Fibroblast of the conjunctiva (primary cell): Measurements from ENCODE around the gene CDC5L.
"Not testable (repeated sequence)": the region's sequence is repeated elsewhere in the genome, so short reads cannot be mapped to it uniquely, and the experiment has no call there.

Source experiments
- DNase-seq: peaks from one replicate; pipeline ENCODE4 v3.0.0-alpha.2; 2010; ENCODE audit warnings: low read depth

The CDC5L gene

GRCh38 chr6:44415449-44415848, 27.9 kb downstream of the CDC5L start:
- DNase-seq: no peak

GRCh38 chr6:44415873-44416502, 28.5 kb downstream of the CDC5L start:
- no peak for DNase-seq

DNA sequence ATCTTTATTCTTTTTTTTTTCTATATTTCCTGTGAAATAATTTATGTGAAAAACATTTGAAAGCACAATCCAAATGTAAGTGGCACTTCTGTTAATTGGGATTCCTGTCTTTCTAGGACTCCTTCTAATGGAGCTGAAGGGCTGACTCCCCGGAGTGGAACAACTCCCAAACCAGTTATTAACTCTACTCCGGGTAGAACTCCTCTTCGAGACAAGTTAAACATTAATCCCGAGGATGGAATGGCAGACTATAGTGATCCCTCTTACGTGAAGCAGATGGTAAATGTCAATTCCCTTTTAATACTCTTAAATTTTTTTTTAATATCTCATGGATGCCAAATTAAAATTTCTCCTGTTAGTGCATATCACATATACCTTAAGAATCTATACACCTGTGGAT, 35.0 kb downstream of the CDC5L start:
- no peak for DNase-seq

GRCh38 chr6:44423306-44423705, 35.8 kb downstream of the CDC5L start:
- no peak for DNase-seq

- no peak for DNase-seq
Observed at GRCh38 chr6:44425951-44426350, 38.4 kb downstream of the CDC5L start.

DNA sequence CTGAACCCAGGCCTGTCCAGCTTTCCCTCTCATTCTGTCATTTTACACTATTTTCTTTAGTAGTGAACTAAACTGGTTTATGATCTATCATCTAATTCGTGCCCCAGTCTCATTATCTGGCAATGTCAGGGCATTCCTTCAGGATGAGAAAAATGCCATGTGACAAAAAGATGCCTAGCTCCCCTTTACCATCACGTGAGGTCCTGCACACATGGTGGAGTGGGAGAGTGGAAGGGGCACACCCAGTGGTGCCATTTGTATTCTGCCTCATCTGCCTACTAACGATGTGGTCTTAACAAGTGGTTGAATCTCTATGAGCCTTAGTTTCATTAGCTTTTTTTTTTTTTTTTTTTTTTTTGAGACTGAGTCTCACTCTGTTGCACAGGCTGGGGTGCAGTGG, 41.2 kb downstream of the CDC5L start:
- no peak for DNase-seq

DNA sequence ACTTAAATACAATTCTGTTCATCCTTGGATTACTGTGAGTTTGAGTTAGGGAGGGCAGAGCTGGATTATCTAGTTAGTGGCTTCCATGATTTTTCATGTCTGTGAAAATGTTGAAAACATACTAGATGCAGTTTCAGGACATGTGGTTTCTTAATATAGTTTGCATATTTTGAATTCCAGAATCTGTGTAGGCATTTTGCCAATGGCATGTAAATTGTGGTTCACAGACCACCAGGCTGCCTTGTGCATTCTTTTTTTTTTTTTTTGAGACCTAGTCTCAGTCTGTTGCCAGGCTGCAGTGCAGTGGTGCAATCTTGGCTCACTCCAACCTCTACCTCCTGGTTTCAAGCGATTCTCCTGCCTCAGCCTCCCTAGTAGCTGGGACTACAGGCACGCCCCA, 42.8 kb downstream of the CDC5L start:
- DNase-seq: no peak

DNA sequence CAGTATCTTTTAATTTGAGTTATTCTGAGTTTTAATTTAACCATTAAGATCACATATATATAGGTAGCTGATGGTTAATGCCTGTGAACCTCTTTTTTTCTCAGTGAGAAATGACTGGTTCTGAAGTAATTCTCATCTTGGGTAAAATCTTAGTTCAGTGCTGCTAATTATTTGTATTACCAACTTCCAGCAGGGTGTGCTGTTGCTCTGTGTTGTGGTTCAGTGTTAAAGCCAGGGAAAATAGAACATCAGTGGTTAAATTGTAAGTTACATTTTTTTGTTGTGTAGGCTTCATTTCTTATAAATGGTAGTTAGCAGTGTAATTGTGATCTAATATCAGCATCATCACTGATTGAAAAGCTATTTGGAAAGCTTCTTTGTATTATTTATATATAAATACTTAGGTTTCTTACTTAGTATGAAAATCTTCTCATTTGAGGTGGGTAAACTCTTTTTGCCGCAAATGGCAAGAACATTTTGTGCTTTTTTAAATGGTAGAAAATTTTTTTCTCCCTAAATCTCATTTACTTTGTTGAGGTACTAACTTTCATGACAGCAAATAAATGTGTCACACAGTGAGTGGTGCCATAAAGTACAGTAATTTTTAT, 43.7 kb downstream of the CDC5L start:
- peak; percentile 67 for DNase-seq

DNA sequence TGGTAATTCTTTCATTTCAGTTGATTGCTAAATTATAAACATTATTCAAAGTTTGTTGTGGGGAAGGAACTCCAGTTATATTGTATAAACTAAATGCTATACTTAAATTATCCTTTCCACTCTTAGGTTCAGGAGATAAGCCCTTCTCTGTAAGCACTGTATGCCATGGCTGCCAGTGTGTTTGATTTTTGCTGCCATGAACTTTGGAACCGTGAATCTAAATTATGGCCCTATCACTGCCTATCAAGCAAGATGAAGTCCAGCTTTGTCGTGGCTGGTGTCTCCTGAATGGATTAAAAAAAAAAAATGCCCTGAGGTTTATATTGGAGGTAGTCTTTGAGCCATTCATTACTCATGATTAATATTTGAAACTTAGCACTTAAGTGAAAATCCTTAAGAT, 44.7 kb downstream of the CDC5L start:
- DNase-seq: no peak

- DNase-seq: no peak
Observed at GRCh38 chr6:44432726-44433125, 45.2 kb downstream of the CDC5L start.

DNA sequence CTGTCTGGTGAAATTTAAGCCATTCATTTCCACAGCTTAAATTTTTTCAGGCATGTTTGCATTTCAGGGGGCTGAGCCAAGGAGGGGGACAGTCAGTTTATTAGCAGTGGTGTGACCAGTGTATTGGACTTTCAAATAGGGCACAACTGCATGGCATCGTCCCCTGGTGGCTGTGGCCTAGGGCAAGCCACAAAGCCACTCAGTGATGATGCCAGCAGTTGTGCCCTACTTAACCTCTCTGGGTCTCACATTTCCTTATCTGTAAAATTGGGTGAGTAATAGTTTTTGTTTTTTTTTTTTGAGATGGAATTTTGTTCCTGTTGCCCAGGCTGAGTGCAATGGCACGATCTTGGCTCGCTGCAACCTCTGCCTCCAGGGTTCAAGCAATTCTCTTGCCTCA, 48.0 kb downstream of the CDC5L start:
- no peak for DNase-seq

- no peak for DNase-seq
Observed at GRCh38 chr6:44438827-44439226, 51.3 kb downstream of the CDC5L start.

- peak; percentile 79 for DNase-seq
Observed at GRCh38 chr6:44439270-44440045, 52.0 kb downstream of the CDC5L start.

- DNase-seq: no peak
Observed at GRCh38 chr6:44441091-44441855, 53.8 kb downstream of the CDC5L start.

DNA sequence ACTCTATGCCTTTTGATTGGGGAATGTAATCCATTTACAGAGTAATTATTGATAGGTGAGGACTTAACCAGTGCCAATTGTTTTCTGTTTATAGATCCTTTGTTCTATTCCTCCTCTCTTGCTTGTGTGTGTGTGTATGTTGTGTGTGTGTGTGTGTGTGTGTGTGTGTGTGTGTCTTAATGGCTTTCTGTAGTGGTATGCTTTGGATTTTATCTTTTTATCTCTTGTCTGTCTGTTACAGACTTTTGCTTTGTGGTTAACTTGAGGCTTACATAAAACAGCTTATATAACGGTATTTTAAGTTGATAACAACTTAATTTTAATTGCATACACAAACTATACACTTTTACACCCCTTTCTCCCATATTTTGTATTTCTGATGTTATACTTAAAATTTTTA, 54.7 kb downstream of the CDC5L start:
- no peak for DNase-seq

- no peak for DNase-seq
Observed at GRCh38 chr6:44442833-44443444, 55.4 kb downstream of the CDC5L start.

DNA sequence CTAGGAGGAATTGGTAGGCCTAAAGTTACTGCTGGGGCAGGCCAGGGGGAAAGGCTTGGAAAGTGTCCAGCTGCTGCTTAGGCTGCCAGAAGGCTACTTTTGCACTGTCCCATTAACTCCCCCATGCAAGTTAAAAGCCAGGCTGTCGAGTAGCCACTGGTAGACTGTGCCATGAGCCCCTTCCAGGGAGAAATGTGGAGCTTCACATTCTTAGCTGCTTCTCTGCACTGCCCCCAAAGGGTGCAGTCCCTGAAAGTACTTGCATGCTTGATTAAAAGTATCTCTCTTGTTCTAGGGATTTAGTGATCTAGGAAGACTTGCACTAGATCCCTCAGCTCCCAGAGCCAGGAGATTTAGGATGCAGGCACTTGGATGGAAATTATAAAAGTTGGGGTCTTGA, 57.3 kb downstream of the CDC5L start:
- DNase-seq: no peak

DNA sequence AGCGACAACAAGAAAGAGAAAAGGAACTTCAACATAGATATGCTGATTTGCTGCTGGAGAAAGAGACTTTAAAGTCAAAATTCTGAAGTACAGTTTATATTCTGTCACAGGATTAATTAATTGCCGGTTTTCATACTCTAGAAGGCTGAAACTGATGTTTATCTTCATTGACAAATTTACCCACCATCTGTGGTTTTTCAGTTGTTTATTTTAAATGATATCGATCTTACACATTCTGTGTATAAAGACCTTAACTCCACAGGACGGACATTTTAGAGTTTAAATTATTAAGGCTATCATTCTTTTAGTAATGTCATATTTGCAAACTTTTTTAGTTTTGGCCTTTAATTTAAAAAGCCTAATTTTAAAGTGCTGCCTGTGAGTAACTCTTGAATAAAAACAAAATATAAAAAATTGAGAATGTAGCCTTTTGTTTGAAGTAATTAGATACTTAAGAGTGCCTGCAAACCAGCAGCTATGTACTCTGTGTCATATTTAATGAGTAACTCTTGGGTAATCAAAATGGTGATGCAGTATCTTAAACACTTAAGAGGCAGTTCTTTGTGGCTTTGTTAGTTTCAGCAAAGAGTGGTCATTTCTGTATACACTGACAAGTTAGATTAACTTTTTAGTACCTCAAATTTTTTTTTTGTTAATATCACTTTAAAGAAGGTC, 59.3 kb downstream of the CDC5L start:
- DNase-seq: no peak

DNA sequence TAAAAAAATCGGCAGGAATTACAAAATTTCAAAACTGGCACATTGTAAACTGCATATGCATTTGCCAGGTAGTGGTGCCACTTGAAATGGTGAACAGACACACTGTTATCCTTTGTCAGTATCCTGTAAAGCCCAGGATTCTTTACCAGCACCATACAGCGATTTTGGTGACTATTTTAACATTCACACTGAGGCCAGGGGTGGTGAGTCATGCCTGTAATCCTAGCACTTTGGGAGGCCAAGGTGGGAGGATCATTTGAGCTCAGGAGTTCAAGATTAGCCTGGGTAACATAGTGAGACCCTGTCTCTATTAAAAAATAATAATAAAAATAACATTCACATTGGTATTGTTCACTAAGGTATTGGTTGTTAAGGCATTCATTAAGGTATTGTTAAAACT, 61.7 kb downstream of the CDC5L start:
- DNase-seq: not testable (repeated sequence)

DNA sequence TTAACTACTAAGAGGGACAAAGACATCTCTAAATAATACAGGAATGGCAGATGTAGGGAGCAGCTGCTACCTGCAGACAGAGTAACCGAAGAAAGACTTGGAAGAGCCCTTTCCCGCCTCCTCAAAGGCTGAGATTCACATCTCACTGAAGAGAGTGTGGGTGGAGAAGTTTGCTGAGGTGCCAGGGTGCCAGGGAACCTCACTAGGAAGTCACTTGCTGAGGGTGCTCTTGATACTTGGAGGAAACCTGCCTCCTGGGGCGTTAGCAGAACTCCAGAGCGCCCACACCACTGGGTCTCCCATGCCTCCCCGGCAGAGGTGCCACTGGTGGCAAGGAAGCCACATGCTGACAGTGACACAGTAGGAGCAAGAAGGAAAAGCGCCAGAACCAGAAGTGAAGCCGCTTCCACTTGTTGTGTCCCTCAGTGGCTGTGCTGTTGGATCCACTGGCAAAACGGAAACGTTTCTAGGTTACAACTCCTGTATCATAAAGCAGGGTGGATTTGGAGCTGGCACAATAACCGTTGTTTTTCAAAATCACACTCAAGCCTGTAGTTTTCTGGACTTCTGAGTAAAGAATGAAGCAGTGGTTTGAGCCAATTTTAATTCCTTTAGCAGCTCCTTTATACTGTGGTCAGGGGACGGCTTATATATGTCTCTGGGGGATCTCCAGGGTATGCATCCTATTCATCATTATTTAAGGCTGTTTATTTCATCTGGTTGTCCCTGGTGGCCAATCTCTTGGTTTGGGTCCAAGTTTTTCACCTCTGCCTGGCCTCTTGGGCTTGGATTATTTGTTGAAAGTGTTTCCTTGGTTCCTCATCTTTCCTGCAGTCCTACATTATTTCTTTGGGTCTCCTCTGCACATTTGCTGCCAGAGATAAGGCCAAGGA, 64.5 kb downstream of the CDC5L start:
- DNase-seq: no peak

GRCh38 chr6:44452725-44453124, 65.2 kb downstream of the CDC5L start:
- DNase-seq: peak; percentile 49
